ENCODE measurements around the gene FAM81A. TPM values are rescaled to one million over a fixed set of nuclear protein-coding genes. Genes with fewer than 3 reads are reported as not detected.

The FAM81A gene
- total and polyA plus RNA-seq, 4 donors = under 0.01 to 0.13 (median 0.07) TPM

DNA sequence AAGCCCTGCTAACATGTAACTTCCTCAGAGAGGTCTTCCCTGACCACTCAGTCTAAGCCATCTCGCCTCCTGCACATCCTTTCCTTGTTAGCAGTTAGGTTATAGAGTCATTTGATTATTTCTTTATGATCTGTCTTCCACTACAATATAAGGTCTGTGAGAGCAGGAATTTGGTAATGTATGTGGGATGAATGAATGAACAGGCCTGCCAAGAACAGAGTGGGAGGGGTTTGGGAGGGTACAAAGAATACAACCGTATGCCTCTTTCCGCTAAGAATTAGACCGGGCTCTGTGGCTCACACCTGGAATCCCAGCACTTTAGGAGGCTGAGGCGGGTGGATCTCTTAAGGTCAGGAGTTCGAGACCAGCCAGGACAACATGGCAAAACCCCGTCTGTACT lies 32.9 kb upstream of the FAM81A start:
- Histone ChIP-seq H3K9ac (ENCODE audit: low read depth in 1 of 2, low read length in 2 of 2) (no peak overlapping the region), H3K4me3 (ENCODE audit: low read depth in 1 of 3, low read length in 3 of 3) (no peak overlapping the region), H3K4me1 (ENCODE audit: control insufficient read depth in 4 of 4, insufficient read depth in 4 of 4, low read length in 3 of 4) (peaks cover 0 to 8% (median 4%) of the 10 kb centered on the region in 4 donors), H3K9me3 (ENCODE audit: control insufficient read depth in 4 of 4, low read length in 3 of 4) (no peaks in the 10 kb centered on the region), H3K27ac (ENCODE audit: low read depth in 1 of 2, low read length in 2 of 2) (no peak overlapping the region), H3K27me3 (ENCODE audit: control insufficient read depth in 4 of 4, insufficient read depth in 4 of 4, low read length in 3 of 4) (no peaks in the 10 kb centered on the region), H3K36me3 (ENCODE audit: control insufficient read depth in 4 of 4, insufficient read depth in 3 of 4, low read depth in 1 of 4, low read length in 3 of 4) (no peaks in the 10 kb centered on the region)
- no peak for DNase-seq (ENCODE audit: low spot score)
- 76% methylated on average over 7 of the region's 7 CpGs for WGBS
- TF ChIP-seq, protein P1, sequence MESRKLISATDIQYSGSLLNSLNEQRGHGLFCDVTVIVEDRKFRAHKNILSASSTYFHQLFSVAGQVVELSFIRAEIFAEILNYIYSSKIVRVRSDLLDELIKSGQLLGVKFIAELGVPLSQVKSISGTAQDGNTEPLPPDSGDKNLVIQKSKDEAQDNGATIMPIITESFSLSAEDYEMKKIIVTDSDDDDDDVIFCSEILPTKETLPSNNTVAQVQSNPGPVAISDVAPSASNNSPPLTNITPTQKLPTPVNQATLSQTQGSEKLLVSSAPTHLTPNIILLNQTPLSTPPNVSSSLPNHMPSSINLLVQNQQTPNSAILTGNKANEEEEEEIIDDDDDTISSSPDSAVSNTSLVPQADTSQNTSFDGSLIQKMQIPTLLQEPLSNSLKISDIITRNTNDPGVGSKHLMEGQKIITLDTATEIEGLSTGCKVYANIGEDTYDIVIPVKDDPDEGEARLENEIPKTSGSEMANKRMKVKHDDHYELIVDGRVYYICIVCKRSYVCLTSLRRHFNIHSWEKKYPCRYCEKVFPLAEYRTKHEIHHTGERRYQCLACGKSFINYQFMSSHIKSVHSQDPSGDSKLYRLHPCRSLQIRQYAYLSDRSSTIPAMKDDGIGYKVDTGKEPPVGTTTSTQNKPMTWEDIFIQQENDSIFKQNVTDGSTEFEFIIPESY (IDR thresholded peaks at IDR 0.05) = no peak
- TF ChIP-seq, protein P2, sequence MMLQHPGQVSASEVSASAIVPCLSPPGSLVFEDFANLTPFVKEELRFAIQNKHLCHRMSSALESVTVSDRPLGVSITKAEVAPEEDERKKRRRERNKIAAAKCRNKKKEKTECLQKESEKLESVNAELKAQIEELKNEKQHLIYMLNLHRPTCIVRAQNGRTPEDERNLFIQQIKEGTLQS (IDR thresholded peaks at IDR 0.05) = no peak
- TF ChIP-seq EGR1 (IDR thresholded peaks at IDR 0.05; ENCODE audit: low read depth in 2 of 2) (no peak), HNF4G (IDR thresholded peaks at IDR 0.05) (no peak), JUND (IDR thresholded peaks at IDR 0.05) (no peak), RAD21 (IDR thresholded peaks at IDR 0.05) (no peak), FOXA2 (IDR thresholded peaks at IDR 0.05) (no peak), FOXA1 (IDR thresholded peaks at IDR 0.05) (no peak), YY1 (IDR thresholded peaks at IDR 0.05) (no peak), SP1 (IDR thresholded peaks at IDR 0.05) (no peak), GABPA (IDR thresholded peaks at IDR 0.05 in 1 of 2, conservative IDR thresholded peaks at IDR 0.05 in 1 of 2) (no peak), NR2F2 (IDR thresholded peaks at IDR 0.05) (no peak)
- TF ChIP-seq, protein P3, sequence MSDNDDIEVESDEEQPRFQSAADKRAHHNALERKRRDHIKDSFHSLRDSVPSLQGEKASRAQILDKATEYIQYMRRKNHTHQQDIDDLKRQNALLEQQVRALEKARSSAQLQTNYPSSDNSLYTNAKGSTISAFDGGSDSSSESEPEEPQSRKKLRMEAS (IDR thresholded peaks at IDR 0.05) = no peak
- TF ChIP-seq, protein P4, sequence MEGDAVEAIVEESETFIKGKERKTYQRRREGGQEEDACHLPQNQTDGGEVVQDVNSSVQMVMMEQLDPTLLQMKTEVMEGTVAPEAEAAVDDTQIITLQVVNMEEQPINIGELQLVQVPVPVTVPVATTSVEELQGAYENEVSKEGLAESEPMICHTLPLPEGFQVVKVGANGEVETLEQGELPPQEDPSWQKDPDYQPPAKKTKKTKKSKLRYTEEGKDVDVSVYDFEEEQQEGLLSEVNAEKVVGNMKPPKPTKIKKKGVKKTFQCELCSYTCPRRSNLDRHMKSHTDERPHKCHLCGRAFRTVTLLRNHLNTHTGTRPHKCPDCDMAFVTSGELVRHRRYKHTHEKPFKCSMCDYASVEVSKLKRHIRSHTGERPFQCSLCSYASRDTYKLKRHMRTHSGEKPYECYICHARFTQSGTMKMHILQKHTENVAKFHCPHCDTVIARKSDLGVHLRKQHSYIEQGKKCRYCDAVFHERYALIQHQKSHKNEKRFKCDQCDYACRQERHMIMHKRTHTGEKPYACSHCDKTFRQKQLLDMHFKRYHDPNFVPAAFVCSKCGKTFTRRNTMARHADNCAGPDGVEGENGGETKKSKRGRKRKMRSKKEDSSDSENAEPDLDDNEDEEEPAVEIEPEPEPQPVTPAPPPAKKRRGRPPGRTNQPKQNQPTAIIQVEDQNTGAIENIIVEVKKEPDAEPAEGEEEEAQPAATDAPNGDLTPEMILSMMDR (IDR thresholded peaks at IDR 0.05; ENCODE audit: low read depth, low read length, missing input control) = no peak
- TF ChIP-seq, protein P5, sequence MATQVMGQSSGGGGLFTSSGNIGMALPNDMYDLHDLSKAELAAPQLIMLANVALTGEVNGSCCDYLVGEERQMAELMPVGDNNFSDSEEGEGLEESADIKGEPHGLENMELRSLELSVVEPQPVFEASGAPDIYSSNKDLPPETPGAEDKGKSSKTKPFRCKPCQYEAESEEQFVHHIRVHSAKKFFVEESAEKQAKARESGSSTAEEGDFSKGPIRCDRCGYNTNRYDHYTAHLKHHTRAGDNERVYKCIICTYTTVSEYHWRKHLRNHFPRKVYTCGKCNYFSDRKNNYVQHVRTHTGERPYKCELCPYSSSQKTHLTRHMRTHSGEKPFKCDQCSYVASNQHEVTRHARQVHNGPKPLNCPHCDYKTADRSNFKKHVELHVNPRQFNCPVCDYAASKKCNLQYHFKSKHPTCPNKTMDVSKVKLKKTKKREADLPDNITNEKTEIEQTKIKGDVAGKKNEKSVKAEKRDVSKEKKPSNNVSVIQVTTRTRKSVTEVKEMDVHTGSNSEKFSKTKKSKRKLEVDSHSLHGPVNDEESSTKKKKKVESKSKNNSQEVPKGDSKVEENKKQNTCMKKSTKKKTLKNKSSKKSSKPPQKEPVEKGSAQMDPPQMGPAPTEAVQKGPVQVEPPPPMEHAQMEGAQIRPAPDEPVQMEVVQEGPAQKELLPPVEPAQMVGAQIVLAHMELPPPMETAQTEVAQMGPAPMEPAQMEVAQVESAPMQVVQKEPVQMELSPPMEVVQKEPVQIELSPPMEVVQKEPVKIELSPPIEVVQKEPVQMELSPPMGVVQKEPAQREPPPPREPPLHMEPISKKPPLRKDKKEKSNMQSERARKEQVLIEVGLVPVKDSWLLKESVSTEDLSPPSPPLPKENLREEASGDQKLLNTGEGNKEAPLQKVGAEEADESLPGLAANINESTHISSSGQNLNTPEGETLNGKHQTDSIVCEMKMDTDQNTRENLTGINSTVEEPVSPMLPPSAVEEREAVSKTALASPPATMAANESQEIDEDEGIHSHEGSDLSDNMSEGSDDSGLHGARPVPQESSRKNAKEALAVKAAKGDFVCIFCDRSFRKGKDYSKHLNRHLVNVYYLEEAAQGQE (IDR thresholded peaks at IDR 0.05) = no peak

DNA sequence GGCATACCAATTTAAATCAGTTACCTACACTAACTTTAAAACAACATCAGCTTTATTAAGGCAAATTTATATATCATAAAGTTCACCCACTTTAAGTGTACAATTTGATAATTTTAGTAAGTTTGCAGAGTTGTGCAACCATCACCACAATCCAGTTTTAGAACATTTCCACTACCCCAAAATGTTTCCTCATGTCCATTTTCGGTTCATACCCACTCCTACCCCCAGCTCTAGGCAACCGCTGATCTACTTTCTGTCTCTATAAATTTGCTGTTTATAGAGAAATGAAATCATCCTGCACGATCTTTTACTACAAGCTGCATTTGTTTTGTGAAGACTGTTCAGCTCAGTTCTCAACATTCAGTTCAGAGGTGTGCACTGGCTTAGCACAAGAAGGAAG lies 31.5 kb upstream of the FAM81A start:
- H3K9ac ChIP-seq (ENCODE audit: low read depth in 1 of 2, low read length in 2 of 2) = no peak overlapping the region
- H3K27me3 ChIP-seq (ENCODE audit: control insufficient read depth in 4 of 4, insufficient read depth in 4 of 4, low read length in 3 of 4) = no peaks in the 10 kb centered on the region
- 58% methylated on average over 3 of the region's 3 CpGs for WGBS
- no peaks in the 10 kb centered on the region for H3K9me3 ChIP-seq (ENCODE audit: control insufficient read depth in 4 of 4, low read length in 3 of 4)
- DNase-seq (ENCODE audit: low spot score) = no peak
- no peak overlapping the region for H3K4me3 ChIP-seq (ENCODE audit: low read depth in 1 of 3, low read length in 3 of 3)
- peaks cover 0 to 11% (median 6%) of the 10 kb centered on the region in 4 donors for H3K4me1 ChIP-seq (ENCODE audit: control insufficient read depth in 4 of 4, insufficient read depth in 4 of 4, low read length in 3 of 4)
- TF ChIP-seq, protein P2 (IDR thresholded peaks at IDR 0.05) = no peak
- TF ChIP-seq TAF1 (conservative IDR thresholded peaks at IDR 0.05) = no peak
- TF ChIP-seq HNF4A (conservative IDR thresholded peaks at IDR 0.05) = no peak
- TF ChIP-seq EGR1 (IDR thresholded peaks at IDR 0.05; ENCODE audit: low read depth in 2 of 2) = no peak
- TF ChIP-seq, protein P1 (IDR thresholded peaks at IDR 0.05) = no peak
- TF ChIP-seq YY1 (IDR thresholded peaks at IDR 0.05) = no peak
- H3K27ac ChIP-seq (ENCODE audit: low read depth in 1 of 2, low read length in 2 of 2) = no peak overlapping the region
- no peaks in the 10 kb centered on the region for H3K36me3 ChIP-seq (ENCODE audit: control insufficient read depth in 4 of 4, insufficient read depth in 3 of 4, low read depth in 1 of 4, low read length in 3 of 4)

Measured in liver (tissue), 9 donors.